ENCODE results near the gene ASIC1. TPM values are rescaled to one million over a fixed set of nuclear protein-coding genes. Genes with fewer than 3 reads are reported as not detected.
A peak's percentile ranks its signal among the peaks of the same experiment; 100 is the strongest.

ASIC1 gene
- polyA plus RNA-seq, 3 donors, result not detected

DNA sequence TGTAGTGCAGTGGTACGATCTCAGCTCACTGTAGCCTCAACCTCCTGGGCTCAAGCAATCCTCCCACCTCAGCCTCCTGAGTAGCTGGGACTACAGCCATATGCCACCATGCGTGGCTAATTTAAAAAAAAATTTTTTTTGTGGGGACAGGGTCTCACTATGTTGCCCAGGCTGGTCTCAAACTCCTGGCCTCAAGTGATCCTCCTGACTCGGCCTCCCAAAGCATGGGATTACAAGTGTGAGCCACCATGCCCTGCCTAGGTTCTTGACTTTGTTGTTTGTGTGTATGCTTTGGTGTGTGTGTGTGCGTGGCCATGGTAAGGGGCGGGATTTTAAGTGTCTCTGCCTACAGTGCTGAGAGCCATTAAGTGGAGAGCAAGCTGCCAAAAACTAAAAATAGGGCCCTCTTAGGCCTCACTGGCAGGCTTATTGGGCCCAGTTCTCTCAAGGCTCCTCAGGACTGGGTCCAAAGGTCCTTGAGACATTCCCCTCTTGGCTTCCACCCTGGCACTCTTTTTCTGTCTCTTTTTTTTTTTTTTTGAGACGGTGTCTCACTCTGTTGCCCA is 59.7 kb downstream of the ASIC1 start:
- TF ChIP-seq, protein P1, sequence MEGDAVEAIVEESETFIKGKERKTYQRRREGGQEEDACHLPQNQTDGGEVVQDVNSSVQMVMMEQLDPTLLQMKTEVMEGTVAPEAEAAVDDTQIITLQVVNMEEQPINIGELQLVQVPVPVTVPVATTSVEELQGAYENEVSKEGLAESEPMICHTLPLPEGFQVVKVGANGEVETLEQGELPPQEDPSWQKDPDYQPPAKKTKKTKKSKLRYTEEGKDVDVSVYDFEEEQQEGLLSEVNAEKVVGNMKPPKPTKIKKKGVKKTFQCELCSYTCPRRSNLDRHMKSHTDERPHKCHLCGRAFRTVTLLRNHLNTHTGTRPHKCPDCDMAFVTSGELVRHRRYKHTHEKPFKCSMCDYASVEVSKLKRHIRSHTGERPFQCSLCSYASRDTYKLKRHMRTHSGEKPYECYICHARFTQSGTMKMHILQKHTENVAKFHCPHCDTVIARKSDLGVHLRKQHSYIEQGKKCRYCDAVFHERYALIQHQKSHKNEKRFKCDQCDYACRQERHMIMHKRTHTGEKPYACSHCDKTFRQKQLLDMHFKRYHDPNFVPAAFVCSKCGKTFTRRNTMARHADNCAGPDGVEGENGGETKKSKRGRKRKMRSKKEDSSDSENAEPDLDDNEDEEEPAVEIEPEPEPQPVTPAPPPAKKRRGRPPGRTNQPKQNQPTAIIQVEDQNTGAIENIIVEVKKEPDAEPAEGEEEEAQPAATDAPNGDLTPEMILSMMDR (IDR thresholded peaks at IDR 0.05), result no peak
- Histone ChIP-seq H3K79me2 (ENCODE audit: insufficient read depth, low read length) (peaks cover 85% of the 10 kb centered on the region), H3K9me3 (replicated peaks in 1 of 2; ENCODE audit: control insufficient read depth in 1 of 2, insufficient read depth in 1 of 2, low read length in 2 of 2) (no peaks in the 10 kb centered on the region), H2AFZ (ENCODE audit: insufficient read depth, low read depth, low read length, poor library complexity, severe bottlenecking) (no peak overlapping the region), H3K9ac (ENCODE audit: insufficient read depth, low read length, poor library complexity, severe bottlenecking) (no peak overlapping the region), H3K36me3 (replicated peaks in 1 of 2; ENCODE audit: control insufficient read depth in 1 of 2, insufficient read depth in 2 of 2, low read length in 2 of 2) (peaks cover 48 to 50% of the 10 kb centered on the region in 2 donors), H3K27me3 (ENCODE audit: control insufficient read depth in 2 of 2, insufficient read depth in 2 of 2, low read length in 2 of 2) (no peaks in the 10 kb centered on the region), H3K4me3 (replicated peaks in 1 of 3; ENCODE audit: low read depth in 2 of 3, low read length in 3 of 3) (no peak overlapping the region), H3K4me1 (ENCODE audit: control insufficient read depth in 1 of 2, insufficient read depth in 2 of 2, low read length in 2 of 2) (peaks cover 9 to 10% of the 10 kb centered on the region in 2 donors), H4K20me1 (ENCODE audit: insufficient read depth, low read length) (peaks cover 80% of the 10 kb centered on the region), H3K4me2 (replicated peaks; ENCODE audit: extremely low read depth, low read length, poor library complexity, severe bottlenecking) (no peak overlapping the region), H3K27ac (ENCODE audit: low read depth in 1 of 2, low read length in 2 of 2) (no peak overlapping the region)
- H3K4me3 Mint-ChIP-seq, result no peak overlapping the region
- peaks cover 49 to 69% of the 10 kb centered on the region in 2 donors for H3K36me3 Mint-ChIP-seq
- no peak for DNase-seq
- H3K27ac Mint-ChIP-seq, result peak overlapping the region in 2 of 7 donors; percentile 56 to 65
- H3K9me3 Mint-ChIP-seq, result no peaks in the 10 kb centered on the region
- 100% methylated on average over 4 of the region's 6 CpGs for WGBS (ENCODE audit: insufficient coverage)
- peaks cover 14% of the 10 kb centered on the region for H3K4me1 Mint-ChIP-seq
- H3K27me3 Mint-ChIP-seq (ENCODE audit: low read depth in 3 of 3), result no peaks in the 10 kb centered on the region
- intact Hi-C loops (cut with micrococcal nuclease), result no loop called here

DNA sequence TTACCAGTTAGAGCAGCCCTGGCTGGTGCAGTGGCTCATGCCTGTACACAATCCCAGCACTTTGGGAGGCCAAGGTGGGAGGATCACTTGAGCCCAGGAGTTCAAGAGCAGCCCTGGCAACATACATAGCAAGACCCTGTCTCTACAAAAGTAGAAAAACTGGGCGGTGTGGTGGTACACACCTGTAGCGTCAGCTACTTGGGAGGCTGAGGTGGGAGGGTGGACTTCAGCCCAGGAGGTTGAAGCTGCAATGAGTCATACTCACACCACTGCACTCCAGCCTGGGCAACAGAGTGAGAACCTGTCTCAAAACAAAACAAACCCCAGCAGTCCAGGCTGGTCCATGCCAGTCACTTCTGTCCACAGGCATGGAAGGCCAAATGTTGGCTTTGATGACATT is 62.0 kb downstream of the ASIC1 start:
- peaks cover 74% of the 10 kb centered on the region for H3K79me2 ChIP-seq (ENCODE audit: insufficient read depth, low read length)
- Mint-ChIP-seq H3K27me3 (ENCODE audit: low read depth in 3 of 3) (no peaks in the 10 kb centered on the region), H3K4me3 (no peak overlapping the region), H3K9me3 (no peaks in the 10 kb centered on the region), H3K27ac (peak overlapping the region in 2 of 7 donors; percentile 31 to 57), H3K4me1 (peaks cover 4% of the 10 kb centered on the region), H3K36me3 (peaks cover 64 to 89% of the 10 kb centered on the region in 2 donors)
- H3K4me2 ChIP-seq (replicated peaks; ENCODE audit: extremely low read depth, low read length, poor library complexity, severe bottlenecking), result no peak overlapping the region
- no peak for DNase-seq
- H3K4me3 ChIP-seq (replicated peaks in 1 of 3; ENCODE audit: low read depth in 2 of 3, low read length in 3 of 3), result no peak overlapping the region
- H2AFZ ChIP-seq (ENCODE audit: insufficient read depth, low read depth, low read length, poor library complexity, severe bottlenecking), result no peak overlapping the region
- intact Hi-C loops (cut with micrococcal nuclease), result no loop called here
- TF ChIP-seq, protein P1 (IDR thresholded peaks at IDR 0.05), result no peak
- H3K36me3 ChIP-seq (replicated peaks in 1 of 2; ENCODE audit: control insufficient read depth in 1 of 2, insufficient read depth in 2 of 2, low read length in 2 of 2), result peaks cover 63 to 71% of the 10 kb centered on the region in 2 donors
- H3K4me1 ChIP-seq (ENCODE audit: control insufficient read depth in 1 of 2, insufficient read depth in 2 of 2, low read length in 2 of 2), result no peaks in the 10 kb centered on the region
- H3K27ac ChIP-seq (ENCODE audit: low read depth in 1 of 2, low read length in 2 of 2), result no peak overlapping the region
- no peak overlapping the region for H3K9ac ChIP-seq (ENCODE audit: insufficient read depth, low read length, poor library complexity, severe bottlenecking)
- no peaks in the 10 kb centered on the region for H3K9me3 ChIP-seq (replicated peaks in 1 of 2; ENCODE audit: control insufficient read depth in 1 of 2, insufficient read depth in 1 of 2, low read length in 2 of 2)
- H3K27me3 ChIP-seq (ENCODE audit: control insufficient read depth in 2 of 2, insufficient read depth in 2 of 2, low read length in 2 of 2), result no peaks in the 10 kb centered on the region
- no CpG with 5 or more reads among the region's 2 CpGs for WGBS (ENCODE audit: insufficient coverage)
- peaks cover 96% of the 10 kb centered on the region for H4K20me1 ChIP-seq (ENCODE audit: insufficient read depth, low read length)

Measured in CD14-positive monocyte (primary cell).